SIG-M5 treated with dmso at 0.1 percent for 504 hours (cell line): ENCODE measurements around the gene TBC1D1.

Source experiments
- DNase-seq: peaks from one replicate; lab custom pipeline; 2025; ENCODE audit not compliant: unreplicated experiment; lab: John Stamatoyannopoulos, UW

Gene TBC1D1

GRCh38 chr4:37890801-37891259 is at the start of gene TBC1D1:
Gene TBC1D1, plus strand, starts transcription at chr4:37891084. Its CDS starts 11,012 bp downstream, at chr4:37902096.
- DNase-seq, result peak; percentile 41

- no peak for DNase-seq
Measured at GRCh38 chr4:37844204-37844603, 46.7 kb upstream of the TBC1D1 start.

- DNase-seq, result no peak
Measured at GRCh38 chr4:37845201-37845600, 45.7 kb upstream of the TBC1D1 start.

- DNase-seq, result no peak
Measured at GRCh38 chr4:37847311-37847884, 43.5 kb upstream of the TBC1D1 start.

- DNase-seq, result peak; percentile 19
Measured at GRCh38 chr4:37852376-37852775, 38.5 kb upstream of the TBC1D1 start.

GRCh38 chr4:37858112-37858511 is 32.8 kb upstream of the TBC1D1 start:
- no peak for DNase-seq

GRCh38 chr4:37858872-37859271 is 32.0 kb upstream of the TBC1D1 start:
- DNase-seq, result no peak

- DNase-seq, result no peak
Measured at GRCh38 chr4:37860266-37860665, 30.6 kb upstream of the TBC1D1 start.

- no peak for DNase-seq
Measured at GRCh38 chr4:37862961-37863360, 27.9 kb upstream of the TBC1D1 start.

- peak; percentile 84 for DNase-seq
Measured at GRCh38 chr4:37864786-37865185, 26.1 kb upstream of the TBC1D1 start.

GRCh38 chr4:37865450-37865849 is 25.4 kb upstream of the TBC1D1 start:
- peak; percentile 51 for DNase-seq

GRCh38 chr4:37867102-37867501 is 23.8 kb upstream of the TBC1D1 start:
- no peak for DNase-seq

- DNase-seq, result no peak
Measured at GRCh38 chr4:37868238-37868637, 22.6 kb upstream of the TBC1D1 start.

GRCh38 chr4:37872310-37872988 is 18.4 kb upstream of the TBC1D1 start:
- DNase-seq, result no peak

- peak; percentile 58 for DNase-seq
Measured at GRCh38 chr4:37873386-37873785, 17.5 kb upstream of the TBC1D1 start.

- no peak for DNase-seq
Measured at GRCh38 chr4:37876156-37876555, 14.7 kb upstream of the TBC1D1 start.

- DNase-seq, result peak; percentile 82
Measured at GRCh38 chr4:37879365-37879764, 11.5 kb upstream of the TBC1D1 start.

GRCh38 chr4:37881811-37882210 is 9.1 kb upstream of the TBC1D1 start:
- no peak for DNase-seq

- DNase-seq, result no peak
Measured at GRCh38 chr4:37882665-37883296, 8.1 kb upstream of the TBC1D1 start.

- DNase-seq, result no peak
Measured at GRCh38 chr4:37884855-37885487, 5.9 kb upstream of the TBC1D1 start.

GRCh38 chr4:37885496-37885895 is 5.4 kb upstream of the TBC1D1 start:
- peak; percentile 53 for DNase-seq
